ENCODE measurements around the gene ASF1B. TPM values are rescaled to one million over a fixed set of nuclear protein-coding genes. Genes with fewer than 3 reads are reported as not detected.

The ASF1B gene
- total RNA-seq, 1 donor from 2014 or later, result 16.4 TPM

- H3K4me3 Mint-ChIP-seq, result peak overlapping the region; percentile 55
- Histone ChIP-seq H3K27me3 (peaks cover 67% of the 10 kb centered on the region), H3K79me2 (ENCODE audit: low read depth) (no peaks in the 10 kb centered on the region), H3K4me1 (peaks cover 5% of the 10 kb centered on the region), H3K9me3 (ENCODE audit: low read depth) (no peaks in the 10 kb centered on the region), H4K20me1 (ENCODE audit: low read depth) (peaks cover 20% of the 10 kb centered on the region), H3K9ac (no peak overlapping the region), H3K27ac (no peak overlapping the region), H3K36me3 (no peaks in the 10 kb centered on the region), H3K4me2 (peak overlapping the region; percentile 72), H3K4me3 (peak overlapping the region; percentile 38), H2AFZ (replicated peaks) (no peak overlapping the region), H3F3A (ENCODE audit: low read depth) (peaks cover 43% of the 10 kb centered on the region)
- no peak for TF ChIP-seq EZH2 (IDR thresholded peaks at IDR 0.05)
- TF ChIP-seq EZH2phosphoT487 (IDR thresholded peaks at IDR 0.05), result no peak
- TF ChIP-seq CTCF (IDR thresholded peaks at IDR 0.05), result no peak
- peaks cover 12% of the 10 kb centered on the region for H3K4me1 Mint-ChIP-seq
- H3K27ac Mint-ChIP-seq, result no peak overlapping the region
- peaks cover 9% of the 10 kb centered on the region for H3K27me3 Mint-ChIP-seq (ENCODE audit: insufficient read depth, low read depth)
- H3K36me3 Mint-ChIP-seq, result peaks cover 12% of the 10 kb centered on the region
- DNase-seq (ENCODE audit: low spot score), result no peak
- no peaks in the 10 kb centered on the region for H3K9me3 Mint-ChIP-seq
Measured at GRCh38 chr19:14086098-14086497, 50.3 kb downstream of the ASF1B start.

- H3K27ac ChIP-seq, result no peak within 1 kb of the TSS
- no peaks in the 10 kb centered on the region for H3K36me3 ChIP-seq
- DNase-seq (ENCODE audit: low spot score), result peak; percentile 36
- peak within 1 kb of the TSS; percentile 38 for H3K4me3 ChIP-seq
- peak within 1 kb of the TSS; percentile 72 for H3K4me2 ChIP-seq
- peaks cover 15% of the 10 kb centered on the region for H3K4me1 Mint-ChIP-seq
- H3K9me3 ChIP-seq (ENCODE audit: low read depth), result no peaks in the 10 kb centered on the region
- peaks cover 20% of the 10 kb centered on the region for H4K20me1 ChIP-seq (ENCODE audit: low read depth)
- peaks cover 42% of the 10 kb centered on the region for H3F3A ChIP-seq (ENCODE audit: low read depth)
- H3K79me2 ChIP-seq (ENCODE audit: low read depth), result no peaks in the 10 kb centered on the region
- no peak within 1 kb of the TSS for H2AFZ ChIP-seq (replicated peaks)
- no peak within 1 kb of the TSS for H3K9ac ChIP-seq
- H3K27ac Mint-ChIP-seq, result no peak within 1 kb of the TSS
- H3K9me3 Mint-ChIP-seq, result no peaks in the 10 kb centered on the region
- peaks cover 12% of the 10 kb centered on the region for H3K36me3 Mint-ChIP-seq
- H3K4me3 Mint-ChIP-seq, result peak within 1 kb of the TSS; percentile 55
- peaks cover 9% of the 10 kb centered on the region for H3K27me3 Mint-ChIP-seq (ENCODE audit: insufficient read depth, low read depth)
- peaks cover 67% of the 10 kb centered on the region for H3K27me3 ChIP-seq
- TF ChIP-seq EZH2 (IDR thresholded peaks at IDR 0.05) (no peak), EZH2phosphoT487 (IDR thresholded peaks at IDR 0.05) (no peak), CTCF (IDR thresholded peaks at IDR 0.05) (no peak)
- peaks cover 5% of the 10 kb centered on the region for H3K4me1 ChIP-seq
Measured at GRCh38 chr19:14085309-14085995, 50.9 kb downstream of the ASF1B start, which contains the start of gene C19orf67. Gene C19orf67, minus strand, starts transcription at chr19:14085783. Its CDS starts 156 bp downstream, at chr19:14085627.

- H3K36me3 ChIP-seq, result no peaks in the 10 kb centered on the region
- no peak overlapping the region for H3K27ac ChIP-seq
- H3K4me1 Mint-ChIP-seq, result peaks cover 11% of the 10 kb centered on the region
- peaks cover 28% of the 10 kb centered on the region for H3F3A ChIP-seq (ENCODE audit: low read depth)
- no peaks in the 10 kb centered on the region for H3K9me3 ChIP-seq (ENCODE audit: low read depth)
- H3K27me3 ChIP-seq, result peaks cover 61% of the 10 kb centered on the region
- peak overlapping the region; percentile 96 for H3K4me3 Mint-ChIP-seq
- H3K27ac Mint-ChIP-seq, result no peak overlapping the region
- peaks cover 7% of the 10 kb centered on the region for H3K27me3 Mint-ChIP-seq (ENCODE audit: insufficient read depth, low read depth)
- H3K9me3 Mint-ChIP-seq, result no peaks in the 10 kb centered on the region
- no peak for TF ChIP-seq EZH2phosphoT487 (IDR thresholded peaks at IDR 0.05)
- TF ChIP-seq EZH2 (IDR thresholded peaks at IDR 0.05), result no peak
- TF ChIP-seq CTCF (IDR thresholded peaks at IDR 0.05), result no peak
- no peaks in the 10 kb centered on the region for H3K36me3 Mint-ChIP-seq
- H3K4me3 ChIP-seq, result no peak overlapping the region
- peaks cover under 1% of the 10 kb centered on the region for H4K20me1 ChIP-seq (ENCODE audit: low read depth)
- no peak overlapping the region for H3K4me2 ChIP-seq
- H3K9ac ChIP-seq, result no peak overlapping the region
- H3K4me1 ChIP-seq, result no peaks in the 10 kb centered on the region
- no peak overlapping the region for H2AFZ ChIP-seq (replicated peaks)
- DNase-seq (ENCODE audit: low spot score), result no peak
- no peaks in the 10 kb centered on the region for H3K79me2 ChIP-seq (ENCODE audit: low read depth)
Measured at GRCh38 chr19:14082675-14082960, 53.8 kb downstream of the ASF1B start.
